HEK293 (cell line): ENCODE data around the gene FOXC1.

Experiments used
- CTCF ChIA-PET: fragments of 350-600 bp; formaldehyde crosslinking; extraction: SDS; loops from one replicate; lab custom pipeline; 2021; ENCODE audit warnings: antibody characterized with exemption; lab: Yijun Ruan, JAX
- POLR2A ChIA-PET: fragments of 300-600 bp; formaldehyde crosslinking; extraction: SDS; loops from one replicate; lab custom pipeline; 2020; ENCODE audit warnings: antibody characterized with exemption, inconsistent platforms; lab: Yijun Ruan, JAX
- H3K27ac ChIP-seq: fragments of 200-500 bp; sonication (Bioruptor generic); 2 replicates; pipeline ENCODE4 v1.5.1; 2014; ENCODE audit warnings: low read depth, low read length, control low read depth, inconsistent platforms; ENCODE audit errors: extremely low read depth
- H3K36me3 ChIP-seq, 2 experiments: fragments of 200-500 bp in 1 of 2; sonication (Bioruptor generic) in 1 of 2; 1 replicate in 1 of 2; 2 replicates in 1 of 2; pipeline ENCODE4 v1.5.1; 2014 to 2017; ENCODE audit warnings: inconsistent platforms in 2 of 2, low read length in 2 of 2; ENCODE audit not compliant: control insufficient read depth in 2 of 2, insufficient read depth in 1 of 2
- H3K4me1 ChIP-seq: fragments of 200-500 bp; sonication (Bioruptor generic); 2 replicates; pipeline ENCODE4 v1.5.1; 2014; ENCODE audit warnings: mild to moderate bottlenecking, low read length, inconsistent platforms; ENCODE audit not compliant: control insufficient read depth, insufficient read depth
- H3K4me3 ChIP-seq: 2 replicates; pipeline ENCODE4 v1.5.1; 2011; ENCODE audit warnings: low read depth, mild to moderate bottlenecking, control low read depth, low read length, moderate library complexity
- H3K9me3 ChIP-seq: fragments of 200-500 bp; sonication (Bioruptor generic); 2 replicates; pipeline ENCODE4 v1.5.1; 2014; ENCODE audit warnings: low read depth, low read length, inconsistent platforms; ENCODE audit not compliant: control insufficient read depth, insufficient read depth
- HOXD13 ChIP-seq: sonication (generic); formaldehyde crosslinking; IDR thresholded peaks from 2 replicates; pipeline ENCODE4 v1.8.0; 2022; ENCODE audit warnings: missing genetic modification reagents, borderline replicate concordance
- KLF1 ChIP-seq: fragments of 450-650 bp; formaldehyde crosslinking; IDR thresholded peaks from 2 replicates; pipeline ENCODE4 v1.5.1; 2016; ENCODE audit warnings: missing biosample characterization, missing genetic modification characterization
- KLF7 ChIP-seq: fragments of 450-650 bp; formaldehyde crosslinking; IDR thresholded peaks from 2 replicates; pipeline ENCODE4 v1.5.1; 2016; ENCODE audit warnings: missing biosample characterization, missing genetic modification characterization, borderline replicate concordance
- SALL2 ChIP-seq: fragments of 450-650 bp; formaldehyde crosslinking; IDR thresholded peaks from 2 replicates; pipeline ENCODE4 v1.5.0; 2017; ENCODE audit warnings: missing biosample characterization, mild to moderate bottlenecking, missing genetic modification characterization, borderline replicate concordance
- WT1 ChIP-seq: fragments of 450-650 bp; formaldehyde crosslinking; IDR thresholded peaks from 2 replicates; pipeline ENCODE4 v1.5.1; 2016; ENCODE audit warnings: missing biosample characterization, missing genetic modification characterization
- ZBTB20 ChIP-seq: fragments of 450-650 bp; formaldehyde crosslinking; IDR thresholded peaks from 2 replicates; pipeline ENCODE4 v1.5.1; 2016; ENCODE audit warnings: missing biosample characterization, missing genetic modification characterization
- ZBTB48 ChIP-seq: fragments of 450-650 bp; formaldehyde crosslinking; IDR thresholded peaks from 2 replicates; pipeline ENCODE4 v1.5.1; 2016; ENCODE audit warnings: missing biosample characterization, missing genetic modification characterization
- ZEB2 ChIP-seq: fragments of 450-650 bp; formaldehyde crosslinking; IDR thresholded peaks from 2 replicates; pipeline ENCODE4 v1.5.1; 2016; ENCODE audit warnings: missing biosample characterization, missing genetic modification characterization
- ZIC2 ChIP-seq: fragments of 450-650 bp; formaldehyde crosslinking; IDR thresholded peaks from 2 replicates; pipeline ENCODE4 v1.5.1; 2016; ENCODE audit warnings: missing biosample characterization, missing genetic modification characterization
- ZNF112 ChIP-seq: fragments of 450-650 bp; formaldehyde crosslinking; IDR thresholded peaks from 2 replicates; pipeline ENCODE4 v1.5.0; 2017; ENCODE audit warnings: missing biosample characterization, missing genetic modification characterization
- ZNF157 ChIP-seq: fragments of 450-650 bp; formaldehyde crosslinking; IDR thresholded peaks from 2 replicates; pipeline ENCODE4 v1.5.1; 2016; ENCODE audit warnings: missing biosample characterization, missing genetic modification characterization
- ZNF2 ChIP-seq: fragments of 450-650 bp; formaldehyde crosslinking; IDR thresholded peaks from 2 replicates; pipeline ENCODE4 v1.5.1; 2016; ENCODE audit warnings: missing biosample characterization, missing genetic modification characterization
- ZNF24 ChIP-seq: fragments of 450-650 bp; formaldehyde crosslinking; IDR thresholded peaks from 2 replicates; pipeline ENCODE4 v1.5.1; 2016; ENCODE audit warnings: missing biosample characterization, missing genetic modification characterization
- ZNF394 ChIP-seq: fragments of 450-650 bp; formaldehyde crosslinking; IDR thresholded peaks from 2 replicates; pipeline ENCODE4 v1.5.1; 2016; ENCODE audit warnings: missing biosample characterization, missing genetic modification characterization, mild to moderate bottlenecking, moderate library complexity, borderline replicate concordance
- ZNF433 ChIP-seq: fragments of 450-650 bp; formaldehyde crosslinking; IDR thresholded peaks from 2 replicates; pipeline ENCODE4 v1.5.1; 2016; ENCODE audit warnings: missing biosample characterization, missing genetic modification characterization, low read depth
- ZNF473 ChIP-seq: fragments of 450-650 bp; formaldehyde crosslinking; IDR thresholded peaks from 2 replicates; pipeline ENCODE4 v1.5.1; 2017; ENCODE audit warnings: missing biosample characterization, missing genetic modification characterization
- ZNF521 ChIP-seq: fragments of 450-650 bp; formaldehyde crosslinking; IDR thresholded peaks from 2 replicates; pipeline ENCODE4 v1.5.1; 2017; ENCODE audit warnings: missing biosample characterization, mild to moderate bottlenecking, missing genetic modification characterization
- ZNF530 ChIP-seq: fragments of 450-650 bp; formaldehyde crosslinking; IDR thresholded peaks from 2 replicates; pipeline ENCODE4 v1.5.1; 2016; ENCODE audit warnings: low read depth, missing biosample characterization, missing genetic modification characterization
- ZNF544 ChIP-seq: fragments of 450-650 bp; formaldehyde crosslinking; IDR thresholded peaks from 2 replicates; pipeline ENCODE4 v1.5.0; 2017; ENCODE audit warnings: missing biosample characterization, missing genetic modification characterization
- ZNF654 ChIP-seq: fragments of 450-650 bp; formaldehyde crosslinking; IDR thresholded peaks from 2 replicates; pipeline ENCODE4 v1.5.1; 2016; ENCODE audit warnings: low read depth, missing biosample characterization, missing genetic modification characterization
- ZNF658 ChIP-seq: fragments of 450-650 bp; formaldehyde crosslinking; IDR thresholded peaks from 2 replicates; pipeline ENCODE4; 2016; ENCODE audit warnings: missing biosample characterization, missing genetic modification characterization
- ZNF76 ChIP-seq: fragments of 450-650 bp; formaldehyde crosslinking; IDR thresholded peaks from 2 replicates; pipeline ENCODE4; 2016; ENCODE audit warnings: low read depth, missing biosample characterization, missing genetic modification characterization, borderline replicate concordance
- ZNF837 ChIP-seq: fragments of 450-650 bp; formaldehyde crosslinking; IDR thresholded peaks from 2 replicates; pipeline ENCODE4 v1.5.1; 2016; ENCODE audit warnings: missing biosample characterization, missing genetic modification characterization
- ZSCAN23 ChIP-seq: fragments of 450-650 bp; formaldehyde crosslinking; IDR thresholded peaks from 2 replicates; pipeline ENCODE4 v1.5.1; 2016; ENCODE audit warnings: missing biosample characterization, missing genetic modification characterization
- TF ChIP-seq, protein P1 (sequence below): fragments of 450-650 bp; formaldehyde crosslinking; IDR thresholded peaks from 2 replicates; pipeline ENCODE4 v1.5.1; 2017; ENCODE audit warnings: missing biosample characterization, mild to moderate bottlenecking, missing genetic modification characterization, moderate library complexity
- TF ChIP-seq, protein P2 (sequence below): fragments of 450-650 bp; formaldehyde crosslinking; IDR thresholded peaks from 2 replicates; pipeline ENCODE4 v1.5.1; 2016; ENCODE audit warnings: missing biosample characterization, missing genetic modification characterization
- TF ChIP-seq, protein P3 (sequence below): fragments of 450-650 bp; formaldehyde crosslinking; IDR thresholded peaks from 2 replicates; pipeline ENCODE4 v1.5.1; 2016; ENCODE audit warnings: missing biosample characterization, missing genetic modification characterization
- TF ChIP-seq, protein P4 (sequence below): fragments of 450-650 bp; formaldehyde crosslinking; IDR thresholded peaks from 2 replicates; pipeline ENCODE4 v1.5.1; 2016; ENCODE audit warnings: missing biosample characterization, missing genetic modification characterization

Gene FOXC1

DNA sequence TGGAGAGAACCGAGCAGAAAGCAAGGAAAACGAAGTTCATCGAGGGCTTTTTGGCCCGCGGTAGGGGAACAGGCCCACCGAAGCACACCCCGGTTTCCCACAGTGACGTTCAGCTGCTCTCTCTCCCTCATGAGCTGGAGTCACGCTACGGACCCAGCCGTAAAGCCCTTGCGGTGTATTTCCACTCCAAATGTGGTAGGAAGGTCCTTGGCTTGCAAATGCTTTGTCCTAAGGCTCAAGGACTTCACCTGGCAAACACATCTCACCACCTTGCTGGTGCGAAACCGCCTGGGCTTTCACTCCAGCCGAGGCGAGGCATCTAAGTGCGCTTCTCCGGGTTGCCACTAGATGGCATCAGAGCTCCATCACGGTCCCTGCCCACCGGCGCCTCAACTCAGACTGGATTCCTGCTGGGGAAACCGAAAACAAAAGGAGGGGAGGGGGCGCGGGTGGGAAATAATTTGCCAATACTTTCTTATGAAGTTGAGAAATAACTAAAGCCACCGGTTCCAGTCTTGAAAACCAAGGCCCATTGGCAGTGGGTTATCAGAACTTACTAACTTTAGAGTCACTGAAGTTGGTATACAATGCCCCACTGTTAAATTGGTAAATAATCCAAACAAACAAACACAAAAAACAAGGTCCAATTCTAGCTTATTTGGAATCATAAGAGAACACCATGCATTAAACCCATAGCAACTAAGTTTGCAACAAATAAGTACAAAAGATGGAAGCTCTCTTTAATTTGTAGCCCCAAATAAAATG lies 13.4 kb upstream of the FOXC1 start (continued):
- TF ChIP-seq ZNF76 (tag by site-specific recombination) = no peak
- no peak for TF ChIP-seq SALL2
- no peak for TF ChIP-seq HOXD13
- peak; percentile 30; the same call in 1 of the 2 replicates for TF ChIP-seq ZEB2 (tag by site-specific recombination)
- TF ChIP-seq ZNF473 (tag by site-specific recombination) = no peak
- TF ChIP-seq ZNF2 = peak; percentile 58; the same call in 1 of the 2 replicates
- peak; percentile 23; the same call in 1 of the 2 replicates for TF ChIP-seq ZBTB20
- no peak for TF ChIP-seq ZSCAN23 (tag by site-specific recombination)
- TF ChIP-seq ZNF654 (tag by site-specific recombination) = peak; percentile 97
- TF ChIP-seq, protein P1, sequence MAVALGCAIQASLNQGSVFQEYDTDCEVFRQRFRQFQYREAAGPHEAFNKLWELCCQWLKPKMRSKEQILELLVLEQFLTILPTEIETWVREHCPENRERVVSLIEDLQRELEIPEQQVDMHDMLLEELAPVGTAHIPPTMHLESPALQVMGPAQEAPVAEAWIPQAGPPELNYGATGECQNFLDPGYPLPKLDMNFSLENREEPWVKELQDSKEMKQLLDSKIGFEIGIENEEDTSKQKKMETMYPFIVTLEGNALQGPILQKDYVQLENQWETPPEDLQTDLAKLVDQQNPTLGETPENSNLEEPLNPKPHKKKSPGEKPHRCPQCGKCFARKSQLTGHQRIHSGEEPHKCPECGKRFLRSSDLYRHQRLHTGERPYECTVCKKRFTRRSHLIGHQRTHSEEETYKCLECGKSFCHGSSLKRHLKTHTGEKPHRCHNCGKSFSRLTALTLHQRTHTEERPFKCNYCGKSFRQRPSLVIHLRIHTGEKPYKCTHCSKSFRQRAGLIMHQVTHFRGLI (tag by site-specific recombination) = no peak
- TF ChIP-seq WT1 = no peak
- TF ChIP-seq ZNF433 (tag by site-specific recombination) = no peak
- no peak for TF ChIP-seq ZNF837

- Histone ChIP-seq H3K9me3 (no peaks in the 10 kb centered on the region), H3K4me1 (peaks cover 31% of the 10 kb centered on the region), H3K36me3 (no peaks in the 10 kb centered on the region), H3K27ac (peak overlapping the region; percentile 90), H3K4me3 (no peak overlapping the region)
- POLR2A ChIA-PET = interaction anchor here (0.8 to 3.3 kb wide), 3 partner anchors 9 to 17 kb away, joined by 3 to 24 read pairs (median 3); partner anchors contain the start of gene FOXC1
- CTCF ChIA-PET = interaction anchor here (0.5 to 4.6 kb wide), 59 partner anchors 10 to 1449 kb away, joined by 3 to 43 read pairs (median 4); partner anchors contain the start of gene MYLK4
- TF ChIP-seq ZNF112 (tag by site-specific recombination) (no peak), ZNF394 (tag by site-specific recombination) (no peak; the same call in 1 of the 2 replicates), ZNF530 (peak; percentile 96), KLF1 (tag by site-specific recombination) (no peak), ZBTB48 (tag by site-specific recombination) (peak; percentile 94), ZNF521 (tag by site-specific recombination) (no peak), ZNF837 (no peak), ZNF544 (tag by site-specific recombination) (no peak), ZIC2 (tag by site-specific recombination) (0 out of 2 replicates have a peak, but pooled peaks have one; percentile 36), ZNF157 (tag by site-specific recombination) (no peak), ZNF24 (tag by site-specific recombination) (no peak; the same call in 1 of the 2 replicates), ZNF658 (no peak), KLF7 (tag by site-specific recombination) (peak; percentile 32; the same call in 1 of the 2 replicates)
- TF ChIP-seq, protein P2, sequence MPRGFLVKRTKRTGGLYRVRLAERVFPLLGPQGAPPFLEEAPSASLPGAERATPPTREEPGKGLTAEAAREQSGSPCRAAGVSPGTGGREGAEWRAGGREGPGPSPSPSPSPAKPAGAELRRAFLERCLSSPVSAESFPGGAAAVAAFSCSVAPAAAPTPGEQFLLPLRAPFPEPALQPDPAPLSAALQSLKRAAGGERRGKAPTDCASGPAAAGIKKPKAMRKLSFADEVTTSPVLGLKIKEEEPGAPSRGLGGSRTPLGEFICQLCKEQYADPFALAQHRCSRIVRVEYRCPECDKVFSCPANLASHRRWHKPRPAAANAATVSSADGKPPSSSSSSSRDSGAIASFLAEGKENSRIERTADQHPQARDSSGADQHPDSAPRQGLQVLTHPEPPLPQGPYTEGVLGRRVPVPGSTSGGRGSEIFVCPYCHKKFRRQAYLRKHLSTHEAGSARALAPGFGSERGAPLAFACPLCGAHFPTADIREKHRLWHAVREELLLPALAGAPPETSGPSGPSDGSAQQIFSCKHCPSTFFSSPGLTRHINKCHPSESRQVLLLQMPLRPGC (tag by site-specific recombination) = 0 out of 2 replicates have a peak, but pooled peaks have one; percentile 57
- TF ChIP-seq, protein P3, sequence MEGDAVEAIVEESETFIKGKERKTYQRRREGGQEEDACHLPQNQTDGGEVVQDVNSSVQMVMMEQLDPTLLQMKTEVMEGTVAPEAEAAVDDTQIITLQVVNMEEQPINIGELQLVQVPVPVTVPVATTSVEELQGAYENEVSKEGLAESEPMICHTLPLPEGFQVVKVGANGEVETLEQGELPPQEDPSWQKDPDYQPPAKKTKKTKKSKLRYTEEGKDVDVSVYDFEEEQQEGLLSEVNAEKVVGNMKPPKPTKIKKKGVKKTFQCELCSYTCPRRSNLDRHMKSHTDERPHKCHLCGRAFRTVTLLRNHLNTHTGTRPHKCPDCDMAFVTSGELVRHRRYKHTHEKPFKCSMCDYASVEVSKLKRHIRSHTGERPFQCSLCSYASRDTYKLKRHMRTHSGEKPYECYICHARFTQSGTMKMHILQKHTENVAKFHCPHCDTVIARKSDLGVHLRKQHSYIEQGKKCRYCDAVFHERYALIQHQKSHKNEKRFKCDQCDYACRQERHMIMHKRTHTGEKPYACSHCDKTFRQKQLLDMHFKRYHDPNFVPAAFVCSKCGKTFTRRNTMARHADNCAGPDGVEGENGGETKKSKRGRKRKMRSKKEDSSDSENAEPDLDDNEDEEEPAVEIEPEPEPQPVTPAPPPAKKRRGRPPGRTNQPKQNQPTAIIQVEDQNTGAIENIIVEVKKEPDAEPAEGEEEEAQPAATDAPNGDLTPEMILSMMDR (tag by site-specific recombination) = no peak
- TF ChIP-seq, protein P4, sequence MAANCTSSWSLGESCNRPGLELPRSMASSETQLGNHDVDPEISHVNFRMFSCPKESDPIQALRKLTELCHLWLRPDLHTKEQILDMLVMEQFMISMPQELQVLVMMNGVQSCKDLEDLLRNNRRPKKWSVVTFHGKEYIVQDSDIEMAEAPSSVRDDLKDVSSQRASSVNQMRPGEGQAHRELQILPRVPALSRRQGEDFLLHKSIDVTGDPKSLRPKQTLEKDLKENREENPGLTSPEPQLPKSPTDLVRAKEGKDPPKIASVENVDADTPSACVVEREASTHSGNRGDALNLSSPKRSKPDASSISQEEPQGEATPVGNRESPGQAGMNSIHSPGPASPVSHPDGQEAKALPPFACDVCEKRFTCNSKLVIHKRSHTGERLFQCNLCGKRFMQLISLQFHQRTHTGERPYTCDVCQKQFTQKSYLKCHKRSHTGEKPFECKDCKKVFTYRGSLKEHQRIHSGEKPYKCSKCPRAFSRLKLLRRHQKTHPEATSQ = no peak
Measured at GRCh38 chr6:1597121-1597744, 12.5 kb upstream of the FOXC1 start.
